Progenitor cell of endocrine pancreas (in vitro differentiated cells): ENCODE measurements around the gene DMAC2L. TPM values are rescaled to one million over a fixed set of nuclear protein-coding genes. Genes with fewer than 3 reads are reported as not detected.

Experiments used
- DNase-seq: peaks from one replicate; pipeline ENCODE4 v3.0.0; 2021; ENCODE audit warnings: low spot score; ENCODE audit not compliant: unreplicated experiment
- H3K27ac Mint-ChIP-seq: 2 replicates; pipeline ENCODE4 v1.8.0; 2021; ENCODE audit warnings: mild to moderate bottlenecking, moderate library complexity, mixed read lengths
- H3K27me3 Mint-ChIP-seq: 2 replicates; pipeline ENCODE4 v1.8.0; 2021; ENCODE audit warnings: mixed read lengths
- H3K36me3 Mint-ChIP-seq: 2 replicates; pipeline ENCODE4 v1.8.0; 2022; ENCODE audit warnings: mixed read lengths; ENCODE audit not compliant: insufficient read depth
- H3K4me1 Mint-ChIP-seq: 2 replicates; pipeline ENCODE4 v1.8.0; 2021; ENCODE audit warnings: low read depth, mixed read lengths
- H3K4me3 Mint-ChIP-seq: 2 replicates; pipeline ENCODE4 v1.8.0; 2021; ENCODE audit warnings: low read depth, mild to moderate bottlenecking, moderate library complexity, mixed read lengths
- H3K9me3 Mint-ChIP-seq: 2 replicates; pipeline ENCODE4 v1.8.0; 2021; ENCODE audit warnings: low read depth, mixed read lengths
- CTCF ChIP-seq: fragments of 200-600 bp; sonication (generic); IDR thresholded peaks from one replicate; pipeline ENCODE4 v1.5.0; 2021; ENCODE audit warnings: antibody characterized with exemption, mild to moderate bottlenecking; ENCODE audit not compliant: unreplicated experiment
- total RNA-seq: library from RNA; stranded (reverse); gene quantifications from 2 replicates; pipeline ENCODE4 v1.2.1, GENCODE V29; 2021

The DMAC2L gene
- total RNA-seq, 1 donor from 2014 or later = 19.6 TPM

GRCh38 chr14:50272498-50272897 is 39.6 kb upstream of the DMAC2L start:
- Mint-ChIP-seq H3K4me3 (no peak overlapping the region), H3K9me3 (no peaks in the 10 kb centered on the region), H3K27ac (no peak overlapping the region), H3K4me1 (no peaks in the 10 kb centered on the region), H3K36me3 (peaks cover 10% of the 10 kb centered on the region), H3K27me3 (no peaks in the 10 kb centered on the region)
- no peak for TF ChIP-seq CTCF
- DNase-seq = no peak

- no peak for DNase-seq
- no peaks in the 10 kb centered on the region for H3K27me3 Mint-ChIP-seq
- TF ChIP-seq CTCF = no peak
- H3K9me3 Mint-ChIP-seq = no peaks in the 10 kb centered on the region
- H3K4me3 Mint-ChIP-seq = no peak overlapping the region
- peaks cover 9% of the 10 kb centered on the region for H3K36me3 Mint-ChIP-seq
- H3K27ac Mint-ChIP-seq = no peak overlapping the region
- no peaks in the 10 kb centered on the region for H3K4me1 Mint-ChIP-seq
Observed at GRCh38 chr14:50285861-50286260, 26.3 kb upstream of the DMAC2L start.

GRCh38 chr14:50288146-50288545 is 24.0 kb upstream of the DMAC2L start:
- TF ChIP-seq CTCF = no peak
- no peak overlapping the region for H3K4me3 Mint-ChIP-seq
- no peaks in the 10 kb centered on the region for H3K27me3 Mint-ChIP-seq
- peak overlapping the region; percentile 9 for H3K27ac Mint-ChIP-seq
- H3K36me3 Mint-ChIP-seq = peaks cover 13% of the 10 kb centered on the region
- H3K9me3 Mint-ChIP-seq = no peaks in the 10 kb centered on the region
- DNase-seq = no peak
- no peaks in the 10 kb centered on the region for H3K4me1 Mint-ChIP-seq

- no peak overlapping the region for H3K27ac Mint-ChIP-seq
- no peak for DNase-seq
- H3K4me3 Mint-ChIP-seq = no peak overlapping the region
- H3K27me3 Mint-ChIP-seq = no peaks in the 10 kb centered on the region
- peaks cover 18% of the 10 kb centered on the region for H3K36me3 Mint-ChIP-seq
- no peaks in the 10 kb centered on the region for H3K4me1 Mint-ChIP-seq
- no peaks in the 10 kb centered on the region for H3K9me3 Mint-ChIP-seq
- no peak for TF ChIP-seq CTCF
Observed at GRCh38 chr14:50290306-50290705, 21.8 kb upstream of the DMAC2L start.

- no peak for TF ChIP-seq CTCF
- no peaks in the 10 kb centered on the region for H3K4me1 Mint-ChIP-seq
- no peak overlapping the region for H3K27ac Mint-ChIP-seq
- DNase-seq = no peak
- H3K9me3 Mint-ChIP-seq = peaks cover 3% of the 10 kb centered on the region
- peaks cover 19% of the 10 kb centered on the region for H3K36me3 Mint-ChIP-seq
- H3K4me3 Mint-ChIP-seq = no peak overlapping the region
- no peaks in the 10 kb centered on the region for H3K27me3 Mint-ChIP-seq
Observed at GRCh38 chr14:50299585-50299984, 12.5 kb upstream of the DMAC2L start.
